Measurements from ENCODE around the gene RNH1.

GRCh38 chr11:451738-452137, 55.3 kb downstream of the RNH1 start:
- TF ChIP-seq CTCF (IDR thresholded peaks at IDR 0.05; ENCODE audit: low read depth, low read length): no peak
- TF ChIP-seq POLR2A (IDR thresholded peaks at IDR 0.05; ENCODE audit: extremely low read depth, insufficient read length): no peak
